ENCODE results near the gene ARHGEF4.
A peak's percentile ranks its signal among the peaks of the same experiment; 100 is the strongest.

DNA sequence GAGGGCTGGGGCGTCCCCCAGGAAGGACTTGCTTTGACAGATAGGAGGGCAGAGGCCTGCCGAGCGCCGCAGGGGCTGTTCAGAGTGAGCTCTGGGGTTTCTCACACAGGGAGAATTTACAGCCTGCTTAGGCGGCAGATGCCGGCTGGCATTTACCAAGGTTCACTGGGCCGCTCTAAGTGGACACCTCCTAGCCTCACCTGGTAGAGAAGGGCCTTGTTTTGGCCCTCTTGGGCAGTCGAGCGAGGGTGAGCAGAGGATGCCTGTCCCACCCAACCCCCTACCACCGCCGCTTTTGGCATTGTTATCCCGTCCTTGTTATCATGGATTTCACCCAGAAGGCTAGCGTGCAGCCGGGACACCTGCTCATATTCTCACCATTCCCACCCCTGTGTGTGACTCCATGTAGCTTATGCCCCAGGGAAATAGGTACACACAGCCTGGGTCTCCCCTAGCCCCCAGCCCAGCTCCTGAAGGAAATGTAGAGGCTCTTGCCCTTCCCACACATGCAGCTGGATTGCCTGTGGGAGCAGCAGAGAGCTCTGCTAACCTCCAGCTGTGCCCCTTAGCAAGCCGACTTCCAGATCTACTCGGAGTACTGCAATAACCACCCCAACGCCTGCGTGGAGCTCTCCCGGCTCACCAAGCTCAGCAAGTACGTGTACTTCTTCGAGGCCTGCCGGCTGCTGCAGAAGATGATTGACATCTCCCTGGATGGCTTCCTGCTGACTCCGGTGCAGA lies 204.1 kb downstream of the ARHGEF4 start:
- TF ChIP-seq, protein P1, sequence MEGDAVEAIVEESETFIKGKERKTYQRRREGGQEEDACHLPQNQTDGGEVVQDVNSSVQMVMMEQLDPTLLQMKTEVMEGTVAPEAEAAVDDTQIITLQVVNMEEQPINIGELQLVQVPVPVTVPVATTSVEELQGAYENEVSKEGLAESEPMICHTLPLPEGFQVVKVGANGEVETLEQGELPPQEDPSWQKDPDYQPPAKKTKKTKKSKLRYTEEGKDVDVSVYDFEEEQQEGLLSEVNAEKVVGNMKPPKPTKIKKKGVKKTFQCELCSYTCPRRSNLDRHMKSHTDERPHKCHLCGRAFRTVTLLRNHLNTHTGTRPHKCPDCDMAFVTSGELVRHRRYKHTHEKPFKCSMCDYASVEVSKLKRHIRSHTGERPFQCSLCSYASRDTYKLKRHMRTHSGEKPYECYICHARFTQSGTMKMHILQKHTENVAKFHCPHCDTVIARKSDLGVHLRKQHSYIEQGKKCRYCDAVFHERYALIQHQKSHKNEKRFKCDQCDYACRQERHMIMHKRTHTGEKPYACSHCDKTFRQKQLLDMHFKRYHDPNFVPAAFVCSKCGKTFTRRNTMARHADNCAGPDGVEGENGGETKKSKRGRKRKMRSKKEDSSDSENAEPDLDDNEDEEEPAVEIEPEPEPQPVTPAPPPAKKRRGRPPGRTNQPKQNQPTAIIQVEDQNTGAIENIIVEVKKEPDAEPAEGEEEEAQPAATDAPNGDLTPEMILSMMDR (IDR thresholded peaks at IDR 0.05): no peak
- peak in 1 of 4 donors; percentile 23 for TF ChIP-seq POLR2AphosphoS5 (IDR thresholded peaks at IDR 0.05)
- no peak for TF ChIP-seq POLR2A (IDR thresholded peaks at IDR 0.05)

Data from sigmoid colon (tissue), 4 donors.